ENCODE results near the gene METTL25B. TPM values are rescaled to one million over a fixed set of nuclear protein-coding genes. Genes with fewer than 3 reads are reported as not detected.

The METTL25B gene
- total RNA-seq, 4 donors from 2014 or later: 37.4 to 40.8 (median 39.0) TPM

DNA sequence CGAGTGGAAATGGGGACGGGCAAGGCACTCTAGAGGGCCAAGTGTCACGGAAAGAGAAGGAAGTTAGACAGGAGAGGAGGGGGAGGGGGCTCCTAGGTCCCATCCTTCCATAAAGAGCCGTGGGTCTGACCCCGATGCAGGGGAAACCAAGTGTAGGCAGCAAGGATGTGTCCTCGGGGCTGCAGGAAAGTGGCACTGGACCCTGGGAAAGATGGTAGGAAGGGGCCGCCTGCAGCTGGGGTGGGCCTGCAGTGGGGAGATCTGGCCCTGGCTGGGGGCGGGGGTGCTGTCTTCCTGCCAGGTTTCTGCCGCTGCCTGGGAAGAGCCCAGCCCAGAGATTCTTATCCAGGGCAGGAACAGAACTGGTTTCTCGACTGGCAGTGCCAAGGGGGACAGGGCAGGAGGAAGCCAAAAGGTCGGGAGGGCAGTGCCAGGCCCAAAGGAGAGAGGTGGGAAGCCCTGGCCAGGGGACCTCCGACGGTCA, 35.8 kb upstream of the METTL25B start:
- no peak overlapping the region for H3K4me3 ChIP-seq
- H3K27ac ChIP-seq: no peak overlapping the region
- H3K27me3 ChIP-seq: peaks cover 65% of the 10 kb centered on the region
- WGBS, 2 donors (ENCODE audit: low coverage in 1 of 2): 8 to 12% methylated on average over 4 to 13 of the region's 13 CpGs
- DNase-seq: no peak
- TF ChIP-seq POLR2A (IDR thresholded peaks at IDR 0.05) (no peak), POLR2AphosphoS5 (IDR thresholded peaks at IDR 0.05) (no peak), EP300 (IDR thresholded peaks at IDR 0.05; ENCODE audit: low read depth) (no peak)
- TF ChIP-seq, protein P1, sequence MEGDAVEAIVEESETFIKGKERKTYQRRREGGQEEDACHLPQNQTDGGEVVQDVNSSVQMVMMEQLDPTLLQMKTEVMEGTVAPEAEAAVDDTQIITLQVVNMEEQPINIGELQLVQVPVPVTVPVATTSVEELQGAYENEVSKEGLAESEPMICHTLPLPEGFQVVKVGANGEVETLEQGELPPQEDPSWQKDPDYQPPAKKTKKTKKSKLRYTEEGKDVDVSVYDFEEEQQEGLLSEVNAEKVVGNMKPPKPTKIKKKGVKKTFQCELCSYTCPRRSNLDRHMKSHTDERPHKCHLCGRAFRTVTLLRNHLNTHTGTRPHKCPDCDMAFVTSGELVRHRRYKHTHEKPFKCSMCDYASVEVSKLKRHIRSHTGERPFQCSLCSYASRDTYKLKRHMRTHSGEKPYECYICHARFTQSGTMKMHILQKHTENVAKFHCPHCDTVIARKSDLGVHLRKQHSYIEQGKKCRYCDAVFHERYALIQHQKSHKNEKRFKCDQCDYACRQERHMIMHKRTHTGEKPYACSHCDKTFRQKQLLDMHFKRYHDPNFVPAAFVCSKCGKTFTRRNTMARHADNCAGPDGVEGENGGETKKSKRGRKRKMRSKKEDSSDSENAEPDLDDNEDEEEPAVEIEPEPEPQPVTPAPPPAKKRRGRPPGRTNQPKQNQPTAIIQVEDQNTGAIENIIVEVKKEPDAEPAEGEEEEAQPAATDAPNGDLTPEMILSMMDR (IDR thresholded peaks at IDR 0.05): no peak
- no peaks in the 10 kb centered on the region for H3K9me3 ChIP-seq
- in situ Hi-C loops (cut with MboI; ENCODE audit: low pct_ligation_motif_present in 1 of 4, low pct_unique_long_range_greater_than_20kb in 1 of 4, low sequenced_read_pairs in 3 of 4): loop anchor here in 2 of 4 donors (25.0 kb wide), 1 partner anchor 170 kb away; the partner anchor contains the start of genes INSRR (in 2 of the 2) and NTRK1 (in 2 of the 2)
- H3K36me3 ChIP-seq: no peaks in the 10 kb centered on the region
- H3K4me1 ChIP-seq: peaks cover 4 to 31% (median 12%) of the 10 kb centered on the region in 4 donors
- intact Hi-C loops (cut with DNase I; ENCODE audit: low total_unique reads): loop anchor here (10.0 kb wide), 1 partner anchor 162 kb away; the partner anchor contains the start of gene INSRR

- Histone ChIP-seq H3K4me3 (no peak overlapping the region), H3K4me1 (peaks cover 4 to 31% (median 12%) of the 10 kb centered on the region in 4 donors), H3K9me3 (no peaks in the 10 kb centered on the region), H3K27ac (no peak overlapping the region), H3K36me3 (no peaks in the 10 kb centered on the region), H3K27me3 (peaks cover 58% of the 10 kb centered on the region)
- peak; percentile 22 for DNase-seq
- intact Hi-C loops (cut with DNase I; ENCODE audit: low total_unique reads): loop anchor here (10.0 kb wide), 1 partner anchor 162 kb away; the partner anchor contains the start of gene INSRR
- in situ Hi-C loops (cut with MboI; ENCODE audit: low pct_ligation_motif_present in 1 of 4, low pct_unique_long_range_greater_than_20kb in 1 of 4, low sequenced_read_pairs in 3 of 4): loop anchor here in 2 of 4 donors (25.0 kb wide), 1 partner anchor 169 kb away; the partner anchor contains the start of genes INSRR (in 2 of the 2) and NTRK1 (in 2 of the 2)
- TF ChIP-seq, protein P1 (IDR thresholded peaks at IDR 0.05): no peak
- TF ChIP-seq POLR2A (IDR thresholded peaks at IDR 0.05) (no peak), POLR2AphosphoS5 (IDR thresholded peaks at IDR 0.05) (no peak), EP300 (IDR thresholded peaks at IDR 0.05; ENCODE audit: low read depth) (no peak)
- 20 to 63% methylated on average over 1 to 16 of the region's 16 CpGs for WGBS, 2 donors (ENCODE audit: low coverage in 1 of 2)
Observed at GRCh38 chr1:156692925-156693847, 35.1 kb upstream of the METTL25B start.

- Histone ChIP-seq H3K36me3 (no peaks in the 10 kb centered on the region), H3K4me1 (peaks cover 4 to 30% (median 11%) of the 10 kb centered on the region in 4 donors), H3K27me3 (peaks cover 49% of the 10 kb centered on the region), H3K27ac (no peak overlapping the region), H3K9me3 (no peaks in the 10 kb centered on the region), H3K4me3 (no peak overlapping the region)
- intact Hi-C loops (cut with DNase I; ENCODE audit: low total_unique reads): loop anchor here (10.0 kb wide), 1 partner anchor 161 kb away; the partner anchor contains the start of gene INSRR
- in situ Hi-C loops (cut with MboI; ENCODE audit: low pct_ligation_motif_present in 1 of 4, low pct_unique_long_range_greater_than_20kb in 1 of 4, low sequenced_read_pairs in 3 of 4): loop anchor here in 2 of 4 donors (25.0 kb wide), 1 partner anchor 168 kb away; the partner anchor contains the start of genes INSRR (in 2 of the 2) and NTRK1 (in 2 of the 2)
- WGBS, 2 donors (ENCODE audit: low coverage in 1 of 2): 66 to 90% methylated on average over 2 to 12 of the region's 12 CpGs
- DNase-seq: no peak
- no peak for TF ChIP-seq POLR2A (IDR thresholded peaks at IDR 0.05)
- TF ChIP-seq, protein P1 (IDR thresholded peaks at IDR 0.05): peak in 1 of 5 experiments; percentile 21
Observed at GRCh38 chr1:156693848-156694689, 34.2 kb upstream of the METTL25B start.

All from transverse colon (tissue), 4 donors.